Non-pigmented ciliary epithelial cell (primary cell): Measurements from ENCODE around the gene CXCL14.

ENCODE experiments used
- DNase-seq: peaks from one replicate; pipeline ENCODE4 v3.0.0-alpha.2; 2010; ENCODE audit warnings: low read depth

The CXCL14 gene

GRCh38 chr5:135567661-135568060 is 11.1 kb downstream of the CXCL14 start:
- DNase-seq, result no peak

DNA sequence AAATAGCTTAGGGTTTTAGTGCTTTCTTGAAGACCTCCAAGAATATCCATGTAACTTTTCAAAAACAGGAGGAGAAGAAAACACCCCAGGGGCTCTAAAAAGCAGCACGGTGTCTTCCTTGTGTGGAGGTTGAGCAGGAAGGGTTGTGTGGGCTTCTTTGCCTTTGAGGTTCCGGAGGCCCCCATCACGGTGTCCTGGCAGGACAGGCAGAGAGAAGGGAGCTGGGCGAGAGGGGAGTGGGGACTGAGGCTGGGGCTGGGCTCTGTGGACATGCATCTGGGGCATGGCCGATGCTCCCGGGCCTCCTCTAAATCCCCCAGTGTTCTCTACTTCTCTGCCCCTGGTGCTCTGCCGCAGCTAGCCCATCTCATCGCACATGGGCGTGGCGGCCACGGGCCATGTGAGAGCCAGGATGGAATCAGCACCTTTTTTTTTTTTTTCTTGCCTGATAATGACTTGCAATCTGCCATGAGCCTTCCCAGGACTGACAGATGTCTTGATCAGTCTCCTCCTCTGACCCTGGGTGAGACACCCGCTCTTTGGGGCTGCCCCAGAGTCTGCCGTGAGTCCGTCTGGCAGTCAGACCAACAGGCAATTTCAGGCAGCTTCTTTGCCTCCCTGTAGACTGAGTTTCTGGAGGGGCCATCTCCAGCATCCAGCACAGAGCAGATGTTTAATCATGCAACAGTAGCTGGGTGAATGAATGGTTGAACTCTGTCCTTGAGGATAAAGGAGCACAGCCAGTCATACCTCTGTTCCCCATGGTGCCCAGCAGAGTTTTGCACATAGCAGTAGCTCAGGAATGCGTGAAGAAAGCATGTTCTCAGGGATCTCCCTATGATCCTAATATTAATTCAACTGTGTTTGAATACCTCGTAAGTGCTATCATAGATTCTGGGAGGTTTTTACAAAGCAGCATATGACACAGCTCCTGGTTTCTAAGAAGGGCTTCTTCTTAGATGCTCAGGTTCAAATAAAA is 12.1 kb downstream of the CXCL14 start:
- DNase-seq, result no peak

DNA sequence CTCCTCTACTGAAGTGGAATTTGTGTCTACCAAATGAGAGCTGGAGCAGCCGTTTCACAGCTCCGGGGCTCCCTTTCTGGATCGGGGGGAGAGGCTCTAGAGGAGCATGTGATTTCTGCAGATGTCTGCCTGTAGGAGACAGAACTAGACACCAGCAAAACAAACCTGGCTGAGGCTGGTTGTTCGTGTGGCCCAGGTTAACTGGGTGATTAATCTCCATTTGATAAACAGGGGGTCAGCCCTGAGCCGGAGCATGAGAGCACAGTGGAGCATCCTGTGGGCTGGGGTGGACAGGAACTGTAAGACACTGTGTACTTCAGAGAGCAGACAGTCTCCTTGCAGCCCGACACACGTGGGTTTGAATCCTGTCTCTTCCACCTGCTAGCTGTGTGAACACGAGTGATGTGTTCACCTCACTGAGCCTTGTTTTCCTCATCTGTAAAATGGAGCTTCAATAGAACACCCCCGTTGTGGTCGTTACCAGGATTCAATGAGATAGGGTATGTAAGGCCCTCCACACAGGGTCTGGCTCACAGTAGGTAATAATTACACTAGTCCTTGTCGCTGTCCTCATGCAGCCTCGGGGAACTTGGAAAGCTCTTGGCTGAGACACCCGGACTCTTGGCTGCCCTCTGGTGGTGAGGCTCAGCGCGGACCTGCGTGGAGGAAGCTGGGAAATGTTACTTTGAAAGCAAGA is 12.9 kb downstream of the CXCL14 start:
- no peak for DNase-seq

GRCh38 chr5:135565266-135565665 is 13.5 kb downstream of the CXCL14 start:
- no peak for DNase-seq

- no peak for DNase-seq
Observed at GRCh38 chr5:135564331-135564730, 14.5 kb downstream of the CXCL14 start.

DNA sequence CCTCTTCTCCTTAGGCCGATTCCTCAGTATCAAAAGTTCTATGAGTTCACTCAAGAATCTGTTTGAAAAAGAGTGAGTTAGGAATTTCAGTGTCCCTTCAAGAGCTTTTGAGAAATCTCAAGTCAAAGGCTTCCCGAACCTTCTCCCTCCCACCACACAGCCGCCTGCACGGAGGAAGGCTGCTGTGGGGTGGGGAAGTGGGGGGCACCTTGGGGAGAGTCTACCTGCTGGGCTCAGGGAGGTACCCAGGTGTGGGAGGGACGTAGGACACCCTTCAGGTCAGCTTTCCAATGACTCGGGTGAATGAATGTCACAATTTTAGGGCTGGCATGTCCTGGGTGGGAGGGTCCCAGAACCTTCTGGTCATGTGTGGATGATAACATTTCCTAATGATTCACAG is 17.5 kb downstream of the CXCL14 start:
- no peak for DNase-seq

DNA sequence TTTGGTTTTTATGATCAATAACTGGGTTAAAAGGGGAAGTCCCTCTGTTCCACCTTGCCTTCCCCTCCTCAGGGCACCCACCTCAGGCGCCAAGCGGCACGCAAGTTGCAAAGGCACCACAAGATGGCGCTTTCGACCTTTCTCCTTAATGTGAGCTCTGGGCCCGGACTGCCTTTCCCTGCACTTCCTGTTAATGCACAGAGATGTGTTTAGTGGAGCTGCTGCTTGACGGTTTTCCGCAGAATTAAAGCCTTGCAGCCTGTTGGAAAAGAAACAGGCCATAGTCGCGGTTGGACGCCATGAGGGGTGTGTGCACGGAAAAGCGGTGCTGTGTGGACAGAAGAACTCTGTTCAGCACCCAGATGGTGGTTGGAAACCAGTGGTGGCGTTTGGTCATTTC is 17.9 kb downstream of the CXCL14 start:
- no peak for DNase-seq

- no peak for DNase-seq
Observed at GRCh38 chr5:135559354-135559753, 19.4 kb downstream of the CXCL14 start.

GRCh38 chr5:135557076-135557838 is 21.5 kb downstream of the CXCL14 start:
- no peak for DNase-seq

- no peak for DNase-seq
Observed at GRCh38 chr5:135556620-135557019, 22.2 kb downstream of the CXCL14 start.

DNA sequence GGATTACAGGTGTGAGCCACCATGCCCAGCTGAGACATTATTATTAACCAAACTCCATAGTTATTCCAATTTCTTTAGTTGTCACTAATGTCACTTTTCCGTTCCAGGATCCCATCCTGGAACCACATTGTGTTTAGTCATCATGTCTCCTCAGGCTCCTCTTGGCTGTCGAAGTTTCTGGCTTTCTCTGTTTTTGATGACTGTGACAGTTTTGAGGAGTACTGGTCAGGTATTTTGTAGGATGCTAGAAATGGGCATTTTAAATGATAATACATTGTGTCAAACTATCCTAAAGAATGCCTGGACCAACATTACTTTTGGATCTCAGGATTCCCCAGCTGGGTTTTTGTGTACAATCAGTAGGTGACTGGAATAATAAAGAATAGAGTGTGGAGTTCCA is 23.3 kb downstream of the CXCL14 start:
- no peak for DNase-seq

DNA sequence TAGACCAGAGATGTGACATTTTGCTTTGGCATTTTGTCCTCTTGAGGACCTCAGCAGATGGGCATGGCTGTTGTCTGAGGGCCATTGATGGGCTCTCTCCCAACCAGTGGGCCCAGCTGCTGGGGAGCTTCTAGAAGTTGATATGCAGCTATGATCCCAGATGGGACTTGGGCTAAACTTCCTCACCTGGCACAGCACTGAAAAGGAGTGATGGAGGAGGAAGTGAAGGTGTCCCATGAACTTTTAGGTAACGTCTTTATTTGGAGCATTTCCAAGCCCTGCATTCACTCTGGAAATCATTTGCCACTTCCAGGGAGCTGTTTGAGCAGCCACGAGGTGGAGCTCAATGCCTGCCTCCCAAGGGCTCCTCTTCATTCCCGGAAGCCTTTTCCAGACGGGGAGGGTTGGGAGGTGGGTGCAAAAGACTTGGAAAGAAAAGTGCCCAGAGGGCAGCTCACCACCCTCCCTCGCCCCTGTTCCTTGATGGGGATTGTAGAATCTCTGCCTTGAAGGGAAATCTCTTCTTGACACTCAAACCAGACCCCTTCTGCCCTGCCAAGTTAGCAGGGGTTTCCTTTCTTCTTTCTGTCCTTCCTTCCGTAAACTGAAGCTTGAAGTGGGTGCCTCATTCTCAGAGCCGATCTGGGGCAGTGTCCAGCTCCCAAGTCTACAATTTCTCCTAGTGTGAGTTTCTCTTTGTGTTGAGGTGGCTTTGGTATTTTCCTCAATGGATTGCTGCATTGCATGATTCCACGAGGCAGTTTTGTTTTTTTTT is 24.9 kb downstream of the CXCL14 start:
- no peak for DNase-seq

GRCh38 chr5:135551593-135552447 is 27.0 kb downstream of the CXCL14 start:
- DNase-seq, result peak; percentile 43

GRCh38 chr5:135549413-135549812 is 29.4 kb downstream of the CXCL14 start:
- no peak for DNase-seq

DNA sequence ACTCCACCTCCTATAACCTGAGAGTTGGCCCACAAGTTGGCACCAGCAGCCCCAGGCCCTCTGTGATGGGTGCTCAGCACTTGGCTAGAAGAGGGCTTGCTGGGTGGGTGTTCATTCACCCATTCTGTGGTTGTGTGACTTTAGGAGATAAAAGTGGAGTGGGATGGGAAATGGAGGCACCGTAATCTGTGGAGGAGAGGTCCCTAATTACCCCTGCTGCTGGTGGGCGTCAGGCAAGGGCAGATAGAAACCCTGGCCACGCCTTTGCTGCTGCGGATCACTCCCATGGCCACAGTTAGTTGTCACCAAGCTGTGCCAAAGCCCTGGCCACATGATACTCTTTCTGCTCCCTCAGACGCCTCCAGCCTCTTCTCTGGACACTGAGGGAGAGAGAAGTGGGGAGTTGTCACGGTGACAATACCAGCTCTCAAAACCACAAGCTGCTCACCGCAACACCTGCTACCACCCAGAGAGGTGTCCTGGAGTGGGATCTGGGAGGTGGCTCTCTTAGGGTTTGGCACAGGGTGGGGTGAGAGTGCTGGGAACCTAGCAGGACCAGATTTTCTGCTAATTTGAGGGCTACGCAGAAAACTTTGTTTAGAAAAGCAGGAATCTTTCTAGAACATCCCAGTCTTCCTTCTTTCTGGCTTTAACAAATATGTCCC is 31.1 kb downstream of the CXCL14 start:
- no peak for DNase-seq

- no peak for DNase-seq
Observed at GRCh38 chr5:135546912-135547311, 31.9 kb downstream of the CXCL14 start.

DNA sequence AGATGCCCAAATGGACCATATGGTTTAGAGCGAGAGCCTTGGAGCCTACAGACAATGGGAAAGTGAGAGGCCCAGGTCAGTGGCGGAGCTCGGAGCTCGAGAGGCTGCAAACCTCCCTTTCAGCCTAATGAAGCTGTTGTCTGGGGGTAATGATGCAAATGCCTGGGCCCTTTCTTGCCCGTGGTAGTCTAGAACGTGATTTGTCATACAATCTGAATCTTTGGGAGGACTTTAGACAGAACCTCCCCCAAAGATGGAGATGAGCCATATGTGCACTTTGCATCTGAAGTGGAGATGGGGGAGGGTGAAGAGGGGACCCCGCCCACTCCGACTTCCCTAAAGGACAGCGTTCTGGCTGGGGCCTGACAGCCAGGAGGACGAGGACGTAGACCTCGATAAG is 32.7 kb downstream of the CXCL14 start:
- no peak for DNase-seq

GRCh38 chr5:135545099-135545498 is 33.7 kb downstream of the CXCL14 start:
- no peak for DNase-seq

GRCh38 chr5:135543485-135544304 is 35.1 kb downstream of the CXCL14 start:
- DNase-seq, result no peak
